Measurements from ENCODE around the gene BORCS5.

GRCh38 chr12:12476857-12477531 is 120.1 kb downstream of the BORCS5 start:
- TF ChIP-seq CTCF (IDR thresholded peaks at IDR 0.05) (no peak), POLR2A (IDR thresholded peaks at IDR 0.05) (no peak)

Data from thyroid gland (tissue), 4 donors.